GM15510 (cell line): ENCODE results near the gene KLHDC10.

ENCODE experiments used
- POLR2A ChIP-seq: IDR thresholded peaks from 3 replicates; pipeline ENCODE4 v1.6.1; 2011; ENCODE audit warnings: borderline replicate concordance; ENCODE audit not compliant: insufficient read length; ENCODE audit errors: extremely low read depth

The KLHDC10 gene

GRCh38 chr7:130107949-130108674 lies 37.8 kb downstream of the KLHDC10 start:
- no peak for TF ChIP-seq POLR2A

- TF ChIP-seq POLR2A, result no peak
Observed at GRCh38 chr7:130108809-130109208, 38.5 kb downstream of the KLHDC10 start.

GRCh38 chr7:130112093-130112492 lies 41.8 kb downstream of the KLHDC10 start:
- TF ChIP-seq POLR2A, result no peak

- TF ChIP-seq POLR2A, result no peak
Observed at GRCh38 chr7:130112662-130113425, 42.5 kb downstream of the KLHDC10 start.

DNA sequence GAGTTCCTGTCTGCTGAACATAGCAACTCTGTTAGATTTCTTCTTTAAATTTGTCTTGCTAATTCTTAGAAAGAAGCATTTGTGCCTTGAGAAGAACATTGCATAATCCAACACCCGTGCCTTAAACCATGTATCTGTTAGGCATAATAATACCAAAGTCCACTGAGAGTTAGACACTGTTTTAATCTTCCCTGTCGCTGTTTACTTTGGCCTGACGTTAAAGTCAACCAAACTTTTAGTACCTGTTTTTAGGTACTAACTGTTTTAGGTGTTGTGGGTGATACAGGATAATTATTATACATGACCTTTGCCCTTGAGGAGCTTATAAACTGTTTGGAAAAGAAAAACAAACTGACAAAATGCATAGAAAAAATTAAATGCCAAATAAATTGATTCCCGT lies 43.6 kb downstream of the KLHDC10 start:
- TF ChIP-seq POLR2A, result no peak

- TF ChIP-seq POLR2A, result no peak
Observed at GRCh38 chr7:130114374-130114773, 44.0 kb downstream of the KLHDC10 start.

- TF ChIP-seq POLR2A, result no peak
Observed at GRCh38 chr7:130114776-130115175, 44.4 kb downstream of the KLHDC10 start.

DNA sequence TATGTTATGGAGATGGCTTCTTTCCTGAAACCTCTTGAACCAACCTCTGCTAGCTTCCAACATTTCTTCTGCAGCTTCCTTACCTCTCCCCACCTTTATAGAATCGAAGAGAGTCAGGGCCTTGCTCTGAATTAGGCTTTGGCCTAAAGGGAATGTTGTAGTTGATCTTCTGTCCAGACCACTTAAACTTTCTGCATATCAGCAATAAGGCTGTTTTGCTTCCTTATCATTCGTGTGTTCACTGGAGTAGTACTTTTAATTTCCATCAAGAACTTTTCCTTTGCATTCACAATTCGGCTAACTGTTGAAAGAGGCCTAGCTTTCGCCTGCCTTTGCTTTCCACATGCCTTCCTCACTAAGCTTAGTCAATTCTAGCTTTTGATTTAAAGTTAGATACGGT lies 48.0 kb downstream of the KLHDC10 start:
- TF ChIP-seq POLR2A, result no peak

DNA sequence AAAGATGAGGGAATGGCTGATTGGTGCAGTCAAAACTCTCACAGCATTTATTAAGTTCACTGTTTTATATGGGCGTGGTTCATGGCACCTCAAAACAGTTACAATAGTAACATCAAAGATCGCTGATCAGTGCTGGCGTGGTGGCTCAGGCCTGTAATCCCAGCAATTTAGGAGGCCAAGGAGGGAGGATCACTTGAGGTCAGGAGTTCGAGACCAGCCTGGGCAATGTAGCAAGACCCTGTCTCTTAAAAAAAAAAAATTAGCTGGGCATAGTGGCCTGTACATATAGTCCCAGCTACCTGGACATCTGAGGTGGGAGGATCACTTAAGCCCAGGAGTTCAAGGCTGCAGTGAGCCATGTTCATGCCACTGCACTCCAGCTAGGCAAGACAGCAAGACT lies 48.5 kb downstream of the KLHDC10 start:
- no peak for TF ChIP-seq POLR2A

- TF ChIP-seq POLR2A, result no peak
Observed at GRCh38 chr7:130123501-130123900, 53.2 kb downstream of the KLHDC10 start.

DNA sequence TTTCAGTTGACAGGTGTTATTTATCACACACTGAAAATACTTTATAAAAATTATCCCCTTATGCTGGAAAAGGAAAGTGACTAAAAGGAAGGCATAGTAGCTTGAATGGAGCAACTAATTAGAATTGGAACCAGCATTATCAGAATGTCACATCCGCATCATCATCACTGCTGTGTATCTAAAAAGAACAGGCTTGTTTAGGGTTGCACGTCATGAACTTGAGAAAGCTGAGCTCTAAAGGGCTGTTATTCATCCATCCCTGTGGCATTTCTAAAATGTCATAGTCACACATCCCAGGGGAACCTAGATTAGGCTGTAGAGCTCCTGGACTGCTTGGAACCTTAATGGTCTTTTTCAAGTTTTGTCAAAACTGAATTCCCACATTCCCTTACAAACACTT lies 54.4 kb downstream of the KLHDC10 start:
- no peak for TF ChIP-seq POLR2A

- no peak for TF ChIP-seq POLR2A
Observed at GRCh38 chr7:130127404-130127803, 57.1 kb downstream of the KLHDC10 start.

DNA sequence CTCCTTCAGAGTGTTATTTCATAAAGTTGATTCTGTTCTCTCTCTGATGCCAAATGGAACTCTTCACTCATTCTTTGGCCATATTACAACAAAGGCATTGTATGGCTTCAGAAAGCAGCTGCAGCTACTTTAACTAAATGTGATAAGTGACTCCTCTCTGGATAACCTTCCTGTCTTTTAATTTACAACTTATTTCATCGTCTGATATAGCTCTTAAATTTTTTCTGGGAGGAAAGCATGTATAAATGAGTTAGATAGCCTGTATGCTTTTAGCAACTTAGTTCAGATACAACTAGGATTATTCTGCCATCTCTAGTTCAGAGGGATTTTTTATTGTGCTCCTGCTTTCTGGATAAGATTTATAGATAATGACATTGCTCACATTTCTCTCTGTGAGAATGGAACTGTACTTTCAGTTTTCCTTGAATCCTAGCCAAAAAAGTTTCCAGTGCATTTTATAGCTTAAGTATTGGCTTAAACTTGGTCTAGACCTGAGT lies 57.5 kb downstream of the KLHDC10 start:
- no peak for TF ChIP-seq POLR2A

DNA sequence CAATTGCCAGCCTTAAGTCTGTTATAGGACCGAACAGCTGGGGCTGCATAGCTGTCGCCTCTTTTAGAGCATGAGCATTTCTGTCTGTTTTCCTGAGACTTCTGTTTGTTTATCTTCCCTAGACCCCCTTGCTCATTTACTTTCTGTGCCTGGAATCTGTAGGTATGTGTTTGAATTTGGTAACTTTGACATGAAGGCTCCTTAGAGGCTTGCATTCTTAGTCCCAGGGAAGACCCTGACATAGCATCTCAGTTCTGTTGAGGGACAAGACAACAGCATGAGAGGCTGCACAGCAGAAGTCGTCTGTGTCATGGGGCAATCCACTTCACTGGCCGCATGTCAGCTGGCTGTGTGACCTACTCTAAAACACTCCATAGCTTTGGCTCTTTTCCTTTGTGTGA lies 58.7 kb downstream of the KLHDC10 start:
- TF ChIP-seq POLR2A, result no peak

DNA sequence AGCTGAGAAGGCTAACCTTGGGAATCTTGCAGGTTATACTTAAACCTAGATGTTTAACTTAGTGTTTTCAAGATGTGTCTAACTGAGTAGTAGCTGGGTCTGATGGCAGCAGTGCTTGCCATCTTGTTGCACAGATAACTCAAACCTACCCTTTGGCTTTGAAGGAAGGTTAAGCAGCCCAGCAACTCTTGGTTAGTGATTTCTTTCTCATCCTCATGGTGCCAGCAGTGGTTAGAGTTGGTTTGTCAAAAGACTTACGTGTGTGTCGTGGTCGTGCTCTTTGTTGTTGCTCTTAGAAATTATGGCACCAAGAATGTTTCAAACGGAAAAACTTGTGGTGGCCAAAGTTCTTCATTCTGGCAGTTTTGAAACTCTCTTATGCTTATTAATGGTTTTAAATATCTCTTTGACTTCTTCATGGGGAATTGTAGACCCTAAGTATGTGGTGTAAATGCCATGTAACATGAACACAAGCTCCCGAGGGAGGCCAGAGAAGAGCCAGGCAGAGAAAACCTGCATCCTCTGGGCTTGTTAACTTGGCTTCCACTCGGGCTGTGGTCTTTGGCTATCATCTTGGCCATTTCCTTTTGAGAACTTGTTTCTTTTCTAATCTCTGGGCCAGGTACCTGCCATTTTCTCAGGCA lies 61.0 kb downstream of the KLHDC10 start:
- TF ChIP-seq POLR2A, result no peak
